C4-2B (cell line): ENCODE results near the gene ASB10.

Experiments
- CTCF ChIP-seq: fragments of 450-650 bp; conservative IDR thresholded peaks from 2 replicates; pipeline ENCODE4 v1.5.1; 2017; ENCODE audit warnings: mild to moderate bottlenecking
- ZFX ChIP-seq: fragments of 450-650 bp; IDR thresholded peaks from 2 replicates; pipeline ENCODE4 v1.6.1; 2017

GRCh38 chr7:151142686-151143040 is 44.4 kb downstream of the ASB10 start:
- TF ChIP-seq CTCF (no peak), ZFX (no peak)
